Measurements from ENCODE around the gene ORM1.

DNA sequence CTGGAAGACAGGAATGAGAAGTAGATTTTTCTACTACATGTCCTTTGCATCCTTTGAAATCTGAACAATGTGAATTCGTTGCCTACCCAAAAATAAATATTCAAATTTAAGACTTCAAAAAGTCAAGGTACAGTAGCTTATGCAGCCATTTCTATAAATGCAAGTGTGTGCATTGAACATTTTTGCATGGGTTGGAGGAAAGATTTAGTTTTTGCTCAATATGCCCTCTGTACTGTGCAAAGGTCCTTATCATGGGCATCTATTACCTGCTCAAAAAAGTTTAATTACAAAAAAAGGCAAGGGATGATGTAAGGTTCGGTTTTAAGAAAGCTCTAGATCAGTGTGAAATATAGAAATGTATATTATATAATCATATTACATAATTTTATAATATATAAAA is 42.3 kb downstream of the ORM1 start:
- TF ChIP-seq CREM (IDR thresholded peaks at IDR 0.05; ENCODE audit: low read depth) (no peak), BMI1 (IDR thresholded peaks at IDR 0.05; ENCODE audit: borderline replicate concordance) (no peak), FOS (IDR thresholded peaks at IDR 0.05; ENCODE audit: borderline replicate concordance, extremely low read depth, insufficient read length) (no peak), EGR1 (IDR thresholded peaks at IDR 0.05; ENCODE audit: borderline replicate concordance in 1 of 2, low read depth in 2 of 2, low read length in 2 of 2) (no peak)

All from GM12878 (cell line).